Fibroblast of villous mesenchyme (primary cell): Measurements from ENCODE around the gene POU2F1. TPM values are rescaled to one million over a fixed set of nuclear protein-coding genes. Genes with fewer than 3 reads are reported as not detected.
A peak's percentile ranks its signal among the peaks of the same experiment; 100 is the strongest.

Source experiments
- DNase-seq: peaks from one replicate; pipeline ENCODE4 v3.0.0-alpha.2; 2010; ENCODE audit warnings: low read depth
- H3K4me3 ChIP-seq: 2 replicates; pipeline ENCODE4 v1.5.1; 2011; ENCODE audit warnings: low read depth, mild to moderate bottlenecking, low read length
- CTCF ChIP-seq: IDR thresholded peaks from 2 replicates; pipeline ENCODE4 v1.5.1; 2012; ENCODE audit warnings: low read depth, mild to moderate bottlenecking, low read length; ENCODE audit not compliant: insufficient read depth
- total RNA-seq: library from RNA; depleted of rRNA; stranded (reverse); fragments of >200 nt; gene quantifications from 2 replicates; pipeline ENCODE4 v1.2.3, GENCODE V29; 2012

Gene POU2F1
- total RNA-seq, 1 donor: 6.9 TPM

- H3K4me3 ChIP-seq: no peak overlapping the region
- DNase-seq: no peak
- no peak for TF ChIP-seq CTCF
Measured at GRCh38 chr1:167440776-167441175, 220.1 kb downstream of the POU2F1 start.

GRCh38 chr1:167441222-167441621 lies 220.5 kb downstream of the POU2F1 start:
- no peak for TF ChIP-seq CTCF
- no peak for DNase-seq
- no peak overlapping the region for H3K4me3 ChIP-seq

DNA sequence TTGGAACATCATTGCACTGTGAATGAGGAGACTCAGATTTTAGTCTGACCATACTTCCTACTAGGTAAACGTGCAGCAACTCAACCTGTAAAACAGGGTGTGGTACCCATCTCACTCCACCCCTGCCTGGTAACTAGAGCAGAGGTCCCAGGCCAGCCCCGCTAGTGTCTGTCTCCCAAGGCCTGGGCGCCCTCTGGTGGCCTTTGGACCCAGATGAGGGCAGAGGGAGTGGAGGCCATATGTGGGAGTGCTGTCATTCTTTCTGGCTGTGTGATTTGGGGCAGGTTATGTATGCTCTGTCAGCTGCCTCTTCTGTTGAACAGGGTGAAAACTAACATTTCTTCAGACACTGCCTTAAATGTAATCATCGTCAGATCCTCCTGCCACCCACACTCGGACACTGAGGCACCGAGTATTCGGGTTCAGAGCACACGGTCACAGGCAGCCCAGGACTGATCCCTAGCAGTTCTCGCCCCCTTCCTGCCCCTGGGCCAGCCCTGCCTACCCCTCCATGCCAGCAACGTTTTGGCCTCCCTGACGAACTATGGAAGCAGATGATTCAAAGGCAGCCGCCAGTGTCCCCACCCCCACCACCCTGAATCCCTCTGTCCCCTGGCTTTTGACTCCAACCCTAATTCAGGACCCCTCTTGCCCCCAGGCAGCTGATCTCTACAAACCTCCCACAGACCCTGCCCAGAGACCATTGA lies 221.6 kb downstream of the POU2F1 start:
- peak; percentile 92 for TF ChIP-seq CTCF
- peak; percentile 71 for DNase-seq
- no peak overlapping the region for H3K4me3 ChIP-seq

GRCh38 chr1:167442854-167443565 lies 222.3 kb downstream of the POU2F1 start:
- TF ChIP-seq CTCF: no peak
- no peak overlapping the region for H3K4me3 ChIP-seq
- DNase-seq: no peak

- no peak overlapping the region for H3K4me3 ChIP-seq
- no peak for DNase-seq
- no peak for TF ChIP-seq CTCF
Measured at GRCh38 chr1:167443757-167444156, 223.1 kb downstream of the POU2F1 start.

- no peak overlapping the region for H3K4me3 ChIP-seq
- no peak for DNase-seq
- no peak for TF ChIP-seq CTCF
Measured at GRCh38 chr1:167446966-167447365, 226.3 kb downstream of the POU2F1 start.
